ENCODE results near the gene TMEM178B. TPM values are rescaled to one million over a fixed set of nuclear protein-coding genes. Genes with fewer than 3 reads are reported as not detected.

TMEM178B gene
- total RNA-seq, 4 donors from 2014 or later, result 7.7 to 49.9 (median 25.9) TPM

DNA sequence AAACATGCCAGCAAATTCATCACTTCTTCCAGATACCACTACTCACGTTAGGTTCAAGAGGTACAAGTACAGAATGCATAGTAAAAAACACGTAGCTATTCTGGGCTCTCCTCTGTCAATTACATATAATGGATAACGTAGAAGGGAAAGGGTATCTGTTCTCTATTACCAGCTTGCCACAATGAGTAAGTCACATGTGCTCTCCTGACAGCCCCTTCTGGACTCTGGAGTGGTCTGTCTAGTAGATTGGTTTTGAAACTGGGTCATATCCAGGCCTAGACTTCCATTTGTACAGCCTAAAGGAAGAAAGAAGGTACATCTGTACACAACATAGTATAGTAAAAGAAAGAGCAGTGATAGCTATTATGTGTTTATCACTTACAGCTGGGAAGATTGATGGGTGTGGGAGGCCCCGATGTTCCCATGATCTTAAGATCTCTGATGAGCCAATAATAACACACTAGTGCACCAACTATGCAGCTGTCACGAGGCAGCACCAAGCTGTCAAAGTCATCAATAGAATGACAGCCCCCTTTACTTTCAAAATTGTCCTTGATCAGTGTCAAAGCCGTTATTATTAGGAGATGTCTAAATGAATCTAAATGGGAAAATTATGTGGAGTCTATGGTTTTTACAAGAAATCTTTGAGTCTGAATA is 315.4 kb downstream of the TMEM178B start:
- Histone ChIP-seq H3K4me3 (replicated peaks in 1 of 3) (no peak overlapping the region), H3K36me3 (no peaks in the 10 kb centered on the region), H3K27ac (no peak overlapping the region), H3K9me3 (no peaks in the 10 kb centered on the region), H3K27me3 (no peaks in the 10 kb centered on the region), H3K4me1 (peaks cover 0 to 4% of the 10 kb centered on the region in 2 donors)
- no peak for TF ChIP-seq POLR2A (IDR thresholded peaks at IDR 0.05)
- TF ChIP-seq, protein P1, sequence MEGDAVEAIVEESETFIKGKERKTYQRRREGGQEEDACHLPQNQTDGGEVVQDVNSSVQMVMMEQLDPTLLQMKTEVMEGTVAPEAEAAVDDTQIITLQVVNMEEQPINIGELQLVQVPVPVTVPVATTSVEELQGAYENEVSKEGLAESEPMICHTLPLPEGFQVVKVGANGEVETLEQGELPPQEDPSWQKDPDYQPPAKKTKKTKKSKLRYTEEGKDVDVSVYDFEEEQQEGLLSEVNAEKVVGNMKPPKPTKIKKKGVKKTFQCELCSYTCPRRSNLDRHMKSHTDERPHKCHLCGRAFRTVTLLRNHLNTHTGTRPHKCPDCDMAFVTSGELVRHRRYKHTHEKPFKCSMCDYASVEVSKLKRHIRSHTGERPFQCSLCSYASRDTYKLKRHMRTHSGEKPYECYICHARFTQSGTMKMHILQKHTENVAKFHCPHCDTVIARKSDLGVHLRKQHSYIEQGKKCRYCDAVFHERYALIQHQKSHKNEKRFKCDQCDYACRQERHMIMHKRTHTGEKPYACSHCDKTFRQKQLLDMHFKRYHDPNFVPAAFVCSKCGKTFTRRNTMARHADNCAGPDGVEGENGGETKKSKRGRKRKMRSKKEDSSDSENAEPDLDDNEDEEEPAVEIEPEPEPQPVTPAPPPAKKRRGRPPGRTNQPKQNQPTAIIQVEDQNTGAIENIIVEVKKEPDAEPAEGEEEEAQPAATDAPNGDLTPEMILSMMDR (IDR thresholded peaks at IDR 0.05), result no peak
- DNase-seq, result no peak
- WGBS, 2 donors, result 82 to 87% methylated on average over 6 of the region's 6 CpGs
- intact Hi-C loops (cut with DNase I), result no loop called here

DNA sequence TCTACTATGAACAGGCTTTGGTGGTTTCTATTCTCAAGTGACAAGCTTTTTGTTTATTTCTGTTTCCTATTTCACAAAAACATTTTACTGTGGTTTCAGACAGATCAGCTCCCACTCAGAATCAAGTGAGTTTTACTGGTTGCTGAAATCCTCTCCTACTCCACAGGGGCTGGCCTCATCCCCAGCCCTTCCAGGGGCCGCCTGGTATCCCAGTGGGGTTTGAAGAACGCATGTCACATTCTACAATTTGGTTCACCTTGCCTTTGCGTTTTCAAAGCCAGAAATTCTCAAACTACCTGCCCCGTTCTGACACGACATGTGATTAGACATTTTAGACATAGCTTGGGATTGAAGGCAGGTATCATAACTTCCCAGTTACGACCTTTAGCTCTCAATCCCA is 316.5 kb downstream of the TMEM178B start:
- intact Hi-C loops (cut with DNase I), result no loop called here
- H3K9me3 ChIP-seq, result no peaks in the 10 kb centered on the region

DNA sequence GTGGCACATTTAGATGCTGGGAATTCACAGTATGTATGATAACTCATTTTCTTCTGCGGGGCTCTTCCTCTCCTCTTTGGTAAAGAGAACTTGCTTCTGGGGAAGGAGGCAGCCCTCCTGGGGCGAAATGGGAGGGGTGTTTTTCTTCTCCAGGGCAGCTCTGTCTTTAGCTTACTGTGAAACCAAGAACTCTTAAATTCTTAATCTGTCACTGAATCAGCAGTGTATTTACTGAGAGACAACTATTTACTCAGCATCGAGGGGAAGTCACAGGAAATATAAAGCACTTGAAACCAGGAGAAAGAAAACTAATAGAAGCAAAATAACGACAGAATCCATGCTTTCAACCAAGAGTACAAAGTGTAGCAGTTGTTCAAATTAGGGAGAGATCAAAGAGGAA is 319.2 kb downstream of the TMEM178B start:
- intact Hi-C loops (cut with DNase I), result no loop called here
- no peaks in the 10 kb centered on the region for H3K36me3 ChIP-seq
- no peaks in the 10 kb centered on the region for H3K9me3 ChIP-seq
- WGBS, 2 donors, result 55 to 59% methylated on average over 4 of the region's 4 CpGs
- no peak for DNase-seq
- H3K4me1 ChIP-seq, result peaks cover 0 to 4% of the 10 kb centered on the region in 2 donors
- no peak overlapping the region for H3K27ac ChIP-seq
- H3K4me3 ChIP-seq (replicated peaks in 1 of 3), result no peak overlapping the region
- no peak for TF ChIP-seq POLR2A (IDR thresholded peaks at IDR 0.05)
- TF ChIP-seq, protein P1 (IDR thresholded peaks at IDR 0.05), result no peak
- H3K27me3 ChIP-seq, result no peaks in the 10 kb centered on the region

More for the DNA sequence above, 316.5 kb downstream of the TMEM178B start:
- Histone ChIP-seq H3K27me3 (no peaks in the 10 kb centered on the region), H3K27ac (no peak overlapping the region), H3K36me3 (no peaks in the 10 kb centered on the region), H3K4me1 (peaks cover 0 to 4% of the 10 kb centered on the region in 2 donors), H3K4me3 (replicated peaks in 1 of 3) (no peak overlapping the region)
- TF ChIP-seq POLR2A (IDR thresholded peaks at IDR 0.05), result no peak
- TF ChIP-seq, protein P1 (IDR thresholded peaks at IDR 0.05), result no peak
- no peak for DNase-seq
- WGBS, 2 donors, result 89 to 93% methylated on average over 6 of the region's 6 CpGs

DNA sequence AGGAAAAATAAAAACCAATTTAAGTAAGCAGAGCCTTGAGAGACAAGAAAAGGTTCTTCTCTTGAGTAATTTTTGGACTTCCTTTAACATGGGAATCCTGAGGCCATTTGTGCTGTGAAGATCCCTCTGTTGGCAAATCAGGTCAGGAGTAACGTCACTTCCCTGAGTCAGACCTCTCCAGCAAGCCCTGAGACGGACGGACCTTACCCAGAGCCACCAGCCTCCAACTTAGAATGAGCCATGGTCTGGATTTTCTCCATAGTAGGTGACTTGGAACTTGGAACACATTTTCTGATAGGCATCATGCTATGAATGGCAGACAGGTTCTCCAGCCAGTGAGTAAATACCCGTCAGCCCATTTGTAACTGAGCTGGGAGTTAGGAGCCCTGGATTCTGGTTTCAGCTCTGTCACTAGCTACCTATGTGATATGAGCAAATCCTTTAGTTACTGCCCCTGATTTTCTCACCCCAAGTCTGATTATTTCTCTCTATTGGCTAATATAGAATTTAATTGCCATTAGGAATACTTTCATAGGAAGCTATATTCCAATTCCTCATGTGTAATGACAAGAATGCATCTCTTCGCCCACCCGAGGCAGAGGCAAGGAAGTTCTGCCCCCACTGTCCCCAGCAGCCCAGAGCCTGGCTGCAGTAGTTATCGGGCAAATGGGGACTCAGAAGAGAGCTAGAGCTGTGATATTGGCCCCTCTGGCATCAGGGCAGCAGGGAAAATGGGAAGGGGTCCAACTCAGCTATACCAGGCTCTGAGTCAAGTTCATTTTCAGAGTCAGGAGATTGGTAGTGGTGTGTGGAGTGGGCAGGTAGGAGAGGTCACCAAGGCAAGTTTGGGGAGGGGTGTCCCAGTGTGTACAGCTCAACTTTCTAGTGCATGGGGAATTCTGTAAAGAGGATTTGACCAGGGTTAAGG is 323.6 kb downstream of the TMEM178B start:
- H3K4me3 ChIP-seq (replicated peaks in 1 of 3), result no peak overlapping the region
- intact Hi-C loops (cut with DNase I), result no loop called here
- no peaks in the 10 kb centered on the region for H3K36me3 ChIP-seq
- no peaks in the 10 kb centered on the region for H3K27me3 ChIP-seq
- DNase-seq, result no peak
- H3K27ac ChIP-seq, result no peak overlapping the region
- TF ChIP-seq, protein P1 (IDR thresholded peaks at IDR 0.05), result no peak
- TF ChIP-seq POLR2A (IDR thresholded peaks at IDR 0.05), result no peak
- 90 to 92% methylated on average over 7 of the region's 7 CpGs for WGBS, 2 donors
- no peaks in the 10 kb centered on the region for H3K9me3 ChIP-seq
- peaks cover 0 to 4% of the 10 kb centered on the region in 2 donors for H3K4me1 ChIP-seq

DNA sequence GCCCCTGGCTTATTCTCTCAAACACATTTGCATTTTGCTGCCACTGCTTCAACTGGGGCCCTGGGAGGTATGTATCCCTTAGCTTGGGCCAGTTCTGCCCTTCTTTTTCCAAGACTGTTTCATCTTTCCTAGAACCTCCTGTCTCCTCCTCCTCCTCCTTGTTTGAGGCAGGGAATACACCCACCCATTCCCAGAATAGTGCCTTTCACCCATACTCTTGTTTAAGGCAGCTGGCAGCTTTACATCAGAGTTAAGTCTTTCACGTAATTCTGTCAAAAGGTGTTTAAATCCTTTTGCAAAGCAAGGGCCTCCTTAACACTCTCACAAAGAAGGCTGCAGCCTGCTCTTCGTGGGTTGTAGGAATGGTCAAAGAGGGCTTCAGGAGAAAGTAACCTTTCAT is 326.5 kb downstream of the TMEM178B start:
- no peak overlapping the region for H3K4me3 ChIP-seq (replicated peaks in 1 of 3)
- intact Hi-C loops (cut with DNase I), result no loop called here
- no peaks in the 10 kb centered on the region for H3K9me3 ChIP-seq
- H3K27ac ChIP-seq, result no peak overlapping the region
- DNase-seq, result no peak
- H3K4me1 ChIP-seq, result no peaks in the 10 kb centered on the region
- TF ChIP-seq POLR2A (IDR thresholded peaks at IDR 0.05), result no peak
- TF ChIP-seq, protein P1 (IDR thresholded peaks at IDR 0.05), result no peak
- no peaks in the 10 kb centered on the region for H3K27me3 ChIP-seq
- H3K36me3 ChIP-seq, result no peaks in the 10 kb centered on the region
- WGBS, 2 donors, result 84 to 87% methylated on average over 2 of the region's 2 CpGs

All from thyroid gland (tissue), 4 donors.